Loucy (cell line): ENCODE results near the gene LCN15.
"Not testable (repeated sequence)": the region's sequence is repeated elsewhere in the genome, so short reads cannot be mapped to it uniquely, and the experiment has no call there.

Experiments
- H2AFZ ChIP-seq: fragments of 200-600 bp; sonication (generic); 2 replicates; pipeline ENCODE4 v1.6.0; 2016; ENCODE audit warnings: antibody characterized with exemption, mild to moderate bottlenecking, low read length, moderate library complexity
- H3F3A ChIP-seq: fragments of 200-600 bp; 2 replicates; pipeline ENCODE4 v1.6.0; 2016; ENCODE audit warnings: antibody characterized with exemption, low read depth, mild to moderate bottlenecking
- H3K27me3 ChIP-seq: fragments of 200-600 bp; sonication (generic); 2 replicates; pipeline ENCODE4 v1.6.1; 2014; ENCODE audit warnings: low read length, mild to moderate bottlenecking; ENCODE audit not compliant: insufficient read depth, poor library complexity, severe bottlenecking
- H3K36me3 ChIP-seq: fragments of 200-600 bp; sonication (generic); 2 replicates; pipeline ENCODE4 v1.6.1; 2016; ENCODE audit warnings: low read length; ENCODE audit not compliant: insufficient read depth
- H3K4me1 ChIP-seq: fragments of 200-600 bp; sonication (generic); 2 replicates; pipeline ENCODE4 v1.5.1; 2014; ENCODE audit warnings: low read length, mild to moderate bottlenecking; ENCODE audit not compliant: insufficient read depth, poor library complexity, severe bottlenecking
- H3K4me2 ChIP-seq: fragments of 200-600 bp; sonication (generic); 2 replicates; pipeline ENCODE4 v1.6.0; 2014; ENCODE audit warnings: antibody characterized with exemption, low read length, low read depth, mild to moderate bottlenecking; ENCODE audit not compliant: poor library complexity, severe bottlenecking
- H3K4me3 ChIP-seq: fragments of 200-600 bp; sonication (generic); 2 replicates; pipeline ENCODE4 v1.5.1; 2014; ENCODE audit warnings: low read length, mild to moderate bottlenecking, mixed read lengths; ENCODE audit not compliant: poor library complexity, severe bottlenecking
- H3K79me2 ChIP-seq: fragments of 200-600 bp; sonication (generic); 2 replicates; pipeline ENCODE4 v1.6.1; 2014; ENCODE audit warnings: low read length; ENCODE audit not compliant: insufficient read depth
- H3K9ac ChIP-seq: fragments of 200-600 bp; sonication (generic); 2 replicates; pipeline ENCODE4 v1.6.0; 2014; ENCODE audit warnings: mild to moderate bottlenecking, low read depth, low read length, moderate library complexity; ENCODE audit not compliant: poor library complexity, severe bottlenecking
- H3K9me2 ChIP-seq: fragments of 200-600 bp; sonication (generic); replicated peaks from 2 replicates; pipeline ENCODE4 v1.6.1; 2016; ENCODE audit warnings: low read depth, low read length, mixed read lengths
- H3K9me3 ChIP-seq: fragments of 200-600 bp; sonication (generic); 2 replicates; pipeline ENCODE4 v1.6.1; 2014; ENCODE audit warnings: mild to moderate bottlenecking, antibody characterized with exemption, low read length, low read depth; ENCODE audit not compliant: insufficient read depth
- H4K20me1 ChIP-seq: fragments of 200-600 bp; sonication (generic); 2 replicates; pipeline ENCODE4 v1.6.0; 2014; ENCODE audit warnings: antibody characterized with exemption, low read length, mild to moderate bottlenecking; ENCODE audit not compliant: insufficient read depth, poor library complexity, severe bottlenecking
- EZH2phosphoT487 ChIP-seq: fragments of 200-600 bp; IDR thresholded peaks from 2 replicates; pipeline ENCODE4 v1.6.1; 2018; ENCODE audit warnings: antibody characterized with exemption, mild to moderate bottlenecking, moderate library complexity, borderline replicate concordance
- TF ChIP-seq, protein P1 (sequence below): fragments of 200-600 bp; sonication (generic); conservative IDR thresholded peaks from 2 replicates; pipeline ENCODE4 v1.5.1; 2014; ENCODE audit warnings: mild to moderate bottlenecking, antibody characterized with exemption, low read length

Gene LCN15

DNA sequence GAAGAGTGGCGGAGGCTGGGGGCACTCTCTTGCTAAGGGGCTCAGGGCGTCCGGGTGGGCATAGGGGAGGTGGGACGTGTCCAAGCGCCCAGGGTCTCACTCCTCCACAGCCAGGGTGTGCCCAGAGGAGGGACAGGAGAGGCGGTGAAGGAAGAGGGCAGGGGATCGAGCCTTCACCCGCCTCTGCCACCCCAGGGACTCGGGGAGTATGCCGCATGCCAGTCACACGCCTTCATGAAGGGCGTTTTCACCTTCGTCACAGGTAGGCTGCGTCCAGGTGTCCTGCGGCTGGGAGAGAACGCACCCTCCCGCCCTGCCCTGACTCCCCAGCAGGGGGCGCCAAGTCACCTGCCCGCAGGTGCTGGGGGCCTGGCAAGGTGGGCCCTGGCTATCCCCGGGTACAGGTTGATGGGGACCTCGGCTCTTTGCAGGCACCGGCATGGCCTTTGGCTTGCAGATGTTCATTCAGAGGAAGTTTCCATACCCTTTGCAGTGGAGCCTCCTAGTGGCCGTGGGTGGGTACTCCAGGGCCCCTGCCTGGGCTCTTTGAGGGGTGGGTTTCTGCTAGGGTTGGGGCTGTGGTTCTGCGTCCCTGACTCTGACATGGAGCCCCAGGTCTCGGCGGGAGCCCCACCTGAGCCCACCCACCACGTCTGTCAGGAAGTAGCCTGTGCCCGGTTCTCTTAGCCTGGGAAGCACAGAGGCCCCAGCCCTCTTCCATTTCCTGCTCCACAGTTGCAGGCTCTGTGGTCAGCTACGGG is 27.4 kb upstream of the LCN15 start:
- H4K20me1 ChIP-seq: peaks cover 9% of the 10 kb centered on the region
- H3K36me3 ChIP-seq: no peaks in the 10 kb centered on the region
- H3K9ac ChIP-seq: peak overlapping the region; percentile 95
- H3K4me2 ChIP-seq: peak overlapping the region; percentile 98
- no peaks in the 10 kb centered on the region for H3K9me3 ChIP-seq
- H3F3A ChIP-seq: no peaks in the 10 kb centered on the region
- H3K9me2 ChIP-seq: no peaks in the 10 kb centered on the region
- H3K4me1 ChIP-seq: peaks cover 18% of the 10 kb centered on the region
- TF ChIP-seq EZH2phosphoT487: no peak
- TF ChIP-seq, protein P1, sequence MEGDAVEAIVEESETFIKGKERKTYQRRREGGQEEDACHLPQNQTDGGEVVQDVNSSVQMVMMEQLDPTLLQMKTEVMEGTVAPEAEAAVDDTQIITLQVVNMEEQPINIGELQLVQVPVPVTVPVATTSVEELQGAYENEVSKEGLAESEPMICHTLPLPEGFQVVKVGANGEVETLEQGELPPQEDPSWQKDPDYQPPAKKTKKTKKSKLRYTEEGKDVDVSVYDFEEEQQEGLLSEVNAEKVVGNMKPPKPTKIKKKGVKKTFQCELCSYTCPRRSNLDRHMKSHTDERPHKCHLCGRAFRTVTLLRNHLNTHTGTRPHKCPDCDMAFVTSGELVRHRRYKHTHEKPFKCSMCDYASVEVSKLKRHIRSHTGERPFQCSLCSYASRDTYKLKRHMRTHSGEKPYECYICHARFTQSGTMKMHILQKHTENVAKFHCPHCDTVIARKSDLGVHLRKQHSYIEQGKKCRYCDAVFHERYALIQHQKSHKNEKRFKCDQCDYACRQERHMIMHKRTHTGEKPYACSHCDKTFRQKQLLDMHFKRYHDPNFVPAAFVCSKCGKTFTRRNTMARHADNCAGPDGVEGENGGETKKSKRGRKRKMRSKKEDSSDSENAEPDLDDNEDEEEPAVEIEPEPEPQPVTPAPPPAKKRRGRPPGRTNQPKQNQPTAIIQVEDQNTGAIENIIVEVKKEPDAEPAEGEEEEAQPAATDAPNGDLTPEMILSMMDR: peak; percentile 99
- no peaks in the 10 kb centered on the region for H3K27me3 ChIP-seq
- H2AFZ ChIP-seq: peak overlapping the region; percentile 81
- peak overlapping the region; percentile 89 for H3K4me3 ChIP-seq
- H3K79me2 ChIP-seq: no peaks in the 10 kb centered on the region; the same call in 1 of the 2 replicates

DNA sequence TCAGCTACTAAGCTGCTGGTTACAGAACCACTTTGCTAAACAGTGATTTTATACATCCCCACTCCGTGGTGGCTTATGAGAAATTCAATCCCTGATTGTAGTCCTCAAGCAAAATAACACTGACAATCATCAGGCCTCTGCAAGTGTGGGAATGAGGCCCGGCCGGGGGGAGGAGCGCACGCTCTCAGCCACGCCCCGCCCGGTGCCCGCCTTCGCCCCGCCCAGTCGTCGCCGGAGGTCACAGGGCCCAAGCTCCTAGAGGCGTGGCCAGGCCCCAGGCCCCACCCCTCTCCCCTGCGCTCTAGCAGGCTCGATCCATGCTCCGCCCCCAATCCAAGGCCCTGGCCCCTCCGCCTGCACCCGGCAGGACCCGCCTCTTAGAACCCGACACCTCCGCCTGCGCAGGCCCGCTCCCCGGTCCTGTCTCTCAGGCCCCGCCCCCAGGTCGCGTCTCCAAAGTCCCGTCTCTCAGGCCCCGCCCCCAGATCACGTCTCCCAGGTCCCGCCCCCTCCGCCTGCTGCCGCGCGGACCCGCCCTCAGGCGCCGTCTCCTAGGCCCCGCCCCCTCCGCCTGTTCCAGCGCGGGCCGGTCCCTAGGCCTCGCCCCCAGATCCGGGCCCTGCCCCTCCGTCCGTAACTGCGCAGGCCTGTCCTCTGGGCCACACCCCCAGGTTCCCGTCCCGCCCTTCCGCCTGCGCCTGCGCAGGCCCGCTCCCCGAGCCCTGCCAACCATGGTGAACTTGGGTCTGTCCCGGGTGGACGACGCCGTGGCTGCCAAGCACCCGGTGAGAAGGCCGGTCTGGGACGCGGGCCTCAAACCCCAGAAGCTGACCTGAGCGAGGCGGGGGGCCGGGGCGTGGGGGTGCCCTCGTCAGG is 26.6 kb upstream of the LCN15 start, which contains the start of gene TMEM141:
TSS of gene TMEM141 (plus strand) at position 705 of the 876 bp plus-strand sequence. CDS start at position 732, 27 bp downstream.
- Histone ChIP-seq H3K4me2 (peak within 1 kb of the TSS; percentile 98), H3F3A (no peaks in the 10 kb centered on the region), H2AFZ (peak within 1 kb of the TSS; percentile 81), H3K36me3 (no peaks in the 10 kb centered on the region), H3K4me1 (peaks cover 18% of the 10 kb centered on the region), H4K20me1 (peaks cover 9% of the 10 kb centered on the region), H3K9me3 (no peaks in the 10 kb centered on the region), H3K79me2 (no peaks in the 10 kb centered on the region; the same call in 1 of the 2 replicates), H3K4me3 (peak within 1 kb of the TSS; percentile 89), H3K9ac (peak within 1 kb of the TSS; percentile 95), H3K9me2 (no peaks in the 10 kb centered on the region), H3K27me3 (no peaks in the 10 kb centered on the region)
- TF ChIP-seq, protein P1: no peak
- no peak for TF ChIP-seq EZH2phosphoT487

DNA sequence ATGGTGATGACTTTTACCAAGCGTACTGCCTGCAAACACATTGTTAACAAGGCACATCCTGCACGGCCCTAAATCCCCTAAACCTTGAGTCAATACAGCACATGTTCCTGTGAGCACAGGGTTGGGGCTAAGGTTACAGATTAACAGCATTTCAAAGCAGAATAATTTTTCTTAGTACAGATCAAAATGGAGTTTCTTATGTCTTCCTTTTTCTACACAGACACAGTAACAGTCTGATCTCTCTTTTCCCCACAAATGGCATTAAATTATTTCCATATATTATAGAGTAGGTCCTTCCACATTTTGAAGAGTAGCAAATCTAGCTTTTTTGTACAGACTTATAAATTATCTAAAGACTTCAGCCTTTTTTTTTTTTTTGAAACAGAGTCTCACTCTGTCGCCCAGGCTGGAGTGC is 25.2 kb upstream of the LCN15 start:
- H3K9ac ChIP-seq: no peak overlapping the region

DNA sequence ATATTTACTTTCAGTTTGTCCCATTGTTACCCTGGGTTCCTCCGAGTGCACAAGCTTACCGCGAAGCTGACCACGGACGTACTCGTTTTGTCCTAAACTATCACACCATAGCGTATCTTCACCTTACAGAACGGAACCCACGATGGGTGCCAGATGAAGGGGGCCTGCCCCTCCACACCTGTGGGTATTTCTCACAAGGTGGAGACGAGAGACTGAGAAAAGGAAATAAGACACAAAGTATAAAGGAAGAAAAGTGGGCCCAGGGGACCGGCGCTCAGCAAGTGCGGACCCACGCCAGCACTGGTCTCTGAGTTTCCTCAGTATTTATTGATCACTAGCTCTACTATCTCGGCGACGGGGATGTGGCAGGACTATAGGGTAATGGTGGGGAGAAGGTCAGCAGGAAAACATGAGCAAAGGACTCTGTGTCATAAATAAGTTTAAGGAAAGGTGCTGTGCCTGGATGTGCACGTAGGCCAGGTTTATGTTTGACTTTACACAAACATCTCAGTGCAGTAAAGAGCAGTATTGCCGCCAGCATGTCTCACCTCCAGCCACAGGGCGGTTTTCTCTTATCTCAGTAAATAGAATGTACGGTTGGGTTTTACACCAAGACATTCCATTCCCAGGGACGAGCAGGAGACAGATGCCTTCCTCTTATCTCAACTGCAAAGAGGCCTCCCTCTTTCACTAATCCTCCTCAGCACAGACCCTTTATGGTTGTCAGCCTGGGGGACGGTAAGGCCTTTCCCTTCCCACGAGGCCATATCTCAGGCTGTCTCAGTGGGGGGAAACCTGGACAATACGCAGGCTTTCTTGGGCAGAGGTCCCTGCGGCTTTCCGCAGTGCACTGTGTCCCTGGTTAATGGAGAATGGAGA is 24.6 kb upstream of the LCN15 start:
- not testable (repeated sequence) for H2AFZ ChIP-seq, H3K27me3 ChIP-seq, H3F3A ChIP-seq, H3K9me2 ChIP-seq, H4K20me1 ChIP-seq, H3K36me3 ChIP-seq, H3K79me2 ChIP-seq, H3K9me3 ChIP-seq
- Histone ChIP-seq H3K9ac (peak overlapping the region; percentile 47), H3K4me3 (peak overlapping the region; percentile 53), H3K4me1 (peaks cover 18% of the 10 kb centered on the region), H3K4me2 (peak overlapping the region; percentile 72)

More for the DNA sequence above, 25.2 kb upstream of the LCN15 start:
- no peaks in the 10 kb centered on the region for H3F3A ChIP-seq
- H3K4me2 ChIP-seq: no peak overlapping the region
- H3K36me3 ChIP-seq: no peaks in the 10 kb centered on the region
- H3K4me1 ChIP-seq: peaks cover 18% of the 10 kb centered on the region
- no peaks in the 10 kb centered on the region for H3K27me3 ChIP-seq
- H3K9me3 ChIP-seq: no peaks in the 10 kb centered on the region
- TF ChIP-seq EZH2phosphoT487: no peak
- TF ChIP-seq, protein P1: no peak
- no peaks in the 10 kb centered on the region for H3K9me2 ChIP-seq
- no peak overlapping the region for H2AFZ ChIP-seq
- H3K4me3 ChIP-seq: no peak overlapping the region
- H4K20me1 ChIP-seq: peaks cover 9% of the 10 kb centered on the region
- no peaks in the 10 kb centered on the region; the same call in 1 of the 2 replicates for H3K79me2 ChIP-seq
